Neural cell (in vitro differentiated cells): ENCODE data around the gene GPSM1. TPM values are rescaled to one million over a fixed set of nuclear protein-coding genes. Genes with fewer than 3 reads are reported as not detected.

Experiments used
- H2AFZ ChIP-seq: fragments of 200-600, 300-800 bp; sonication (generic), shearing (Covaris generic); 2 replicates; pipeline ENCODE4 v1.6.0; 2014; ENCODE audit warnings: low read depth, mild to moderate bottlenecking, antibody characterized with exemption, low read length, moderate library complexity
- H3F3A ChIP-seq: fragments of 200-600 bp; shearing (Covaris generic); 2 replicates; pipeline ENCODE4 v1.6.1; 2016; ENCODE audit warnings: mild to moderate bottlenecking, moderate library complexity, mixed read lengths, antibody characterized with exemption, low read length; ENCODE audit not compliant: insufficient read depth, poor library complexity, severe bottlenecking
- H3K27ac ChIP-seq: fragments of 200-600, 300-800 bp; sonication (generic), shearing (Covaris generic); 2 replicates; pipeline ENCODE4 v1.5.1; 2014; ENCODE audit warnings: mild to moderate bottlenecking, low read length, moderate library complexity
- H3K27me3 ChIP-seq: fragments of 300-800, 200-600 bp; sonication (generic), shearing (Covaris generic); 2 replicates; pipeline ENCODE4 v1.6.0; 2014; ENCODE audit warnings: mild to moderate bottlenecking, low read depth, low read length, moderate library complexity; ENCODE audit not compliant: insufficient read depth
- H3K36me3 ChIP-seq: fragments of 300-800, 200-600 bp; sonication (generic), shearing (Covaris generic); 2 replicates; pipeline ENCODE4 v1.5.1; 2014; ENCODE audit warnings: mild to moderate bottlenecking, antibody characterized with exemption, low read length, moderate library complexity; ENCODE audit not compliant: insufficient read depth
- H3K4me2 ChIP-seq: fragments of 300-800, 200-600 bp; sonication (generic), shearing (Covaris generic); 2 replicates; pipeline ENCODE4 v1.6.0; 2014; ENCODE audit warnings: mild to moderate bottlenecking, low read length
- H3K4me3 ChIP-seq: fragments of 300-800, 200-600 bp; sonication (generic), shearing (Covaris generic); 2 replicates; pipeline ENCODE4 v1.5.1; 2014; ENCODE audit warnings: mild to moderate bottlenecking, low read length, moderate library complexity
- H3K79me2 ChIP-seq: fragments of 200-600 bp; shearing (Covaris generic); replicated peaks from 2 replicates; pipeline ENCODE4 v1.6.0; 2014; ENCODE audit warnings: mild to moderate bottlenecking, low read length, moderate library complexity; ENCODE audit not compliant: insufficient read depth
- H3K9ac ChIP-seq: fragments of 300-800, 200-600 bp; sonication (generic), shearing (Covaris generic); 2 replicates; pipeline ENCODE4 v1.6.1; 2016; ENCODE audit warnings: mild to moderate bottlenecking, low read length, mixed read lengths
- H3K9me2 ChIP-seq: fragments of 200-600 bp; shearing (Covaris generic); 2 replicates; pipeline ENCODE4 v1.6.1; 2016; ENCODE audit warnings: mild to moderate bottlenecking, low read length, mixed read lengths; ENCODE audit not compliant: insufficient read depth
- H3K9me3 ChIP-seq: fragments of 200-600, 300-800 bp; sonication (generic), shearing (Covaris generic); 2 replicates; pipeline ENCODE4 v1.6.1; 2016; ENCODE audit warnings: mild to moderate bottlenecking, mixed run types, low read length, moderate library complexity, mixed read lengths
- H4K20me1 ChIP-seq: fragments of 200-600 bp; shearing (Covaris generic); 2 replicates; pipeline ENCODE4 v1.6.1; 2016; ENCODE audit warnings: mild to moderate bottlenecking, mixed run types; ENCODE audit not compliant: insufficient read depth
- EP300 ChIP-seq: fragments of 450-650 bp; conservative IDR thresholded peaks from 2 replicates; pipeline ENCODE4 v1.6.1; 2014; ENCODE audit warnings: antibody characterized with exemption, mild to moderate bottlenecking, moderate library complexity; ENCODE audit not compliant: poor library complexity, severe bottlenecking
- EZH2 ChIP-seq: fragments of 200-600, 300-800 bp; shearing (Covaris generic), sonication (generic); IDR thresholded peaks from 2 replicates; pipeline ENCODE4 v1.6.1; 2014; ENCODE audit warnings: antibody characterized with exemption, low read length, borderline replicate concordance, mild to moderate bottlenecking; ENCODE audit not compliant: insufficient read depth, poor library complexity, severe bottlenecking
- MXI1 ChIP-seq: fragments of 450-650 bp; conservative IDR thresholded peaks from 2 replicates; pipeline ENCODE4 v1.6.1; 2014; ENCODE audit warnings: antibody characterized with exemption, mild to moderate bottlenecking; ENCODE audit not compliant: poor library complexity, severe bottlenecking
- POLR2AphosphoS5 ChIP-seq: IDR thresholded peaks from 2 replicates; pipeline ENCODE4 v1.6.1; 2012
- RAD21 ChIP-seq: fragments of 450-650 bp; conservative IDR thresholded peaks from 2 replicates; pipeline ENCODE4 v1.6.1; 2014; ENCODE audit warnings: antibody characterized with exemption, mild to moderate bottlenecking, moderate library complexity
- SMC3 ChIP-seq: fragments of 450-650 bp; conservative IDR thresholded peaks from 2 replicates; pipeline ENCODE4 v1.6.1; 2014; ENCODE audit warnings: antibody characterized with exemption, mild to moderate bottlenecking, moderate library complexity; ENCODE audit not compliant: poor library complexity
- TAF1 ChIP-seq: IDR thresholded peaks from 2 replicates; pipeline ENCODE4 v1.6.1; 2012; ENCODE audit warnings: low read depth
- polyA minus RNA-seq: library from RNA; depleted of rRNA, polyadenylated mRNA; stranded (reverse); fragments of >200 nt; gene quantifications from 2 replicates; pipeline ENCODE4 v1.2.3, GENCODE V29; 2014
- polyA plus RNA-seq: library from polyadenylated mRNA; depleted of rRNA; stranded (reverse); fragments of >200 nt; gene quantifications from 2 replicates; pipeline ENCODE4 v1.2.3, GENCODE V29; 2014
- TF ChIP-seq, protein P1 (sequence below): fragments of 450-650 bp; IDR thresholded peaks from 2 replicates; pipeline ENCODE4 v1.5.1; 2014; ENCODE audit warnings: antibody characterized with exemption, mild to moderate bottlenecking, moderate library complexity; ENCODE audit not compliant: poor library complexity, severe bottlenecking
- TF ChIP-seq, protein P2 (sequence below): IDR thresholded peaks from 2 replicates; pipeline ENCODE4 v1.6.1; 2012; ENCODE audit warnings: borderline replicate concordance

GPSM1 gene, protein sequence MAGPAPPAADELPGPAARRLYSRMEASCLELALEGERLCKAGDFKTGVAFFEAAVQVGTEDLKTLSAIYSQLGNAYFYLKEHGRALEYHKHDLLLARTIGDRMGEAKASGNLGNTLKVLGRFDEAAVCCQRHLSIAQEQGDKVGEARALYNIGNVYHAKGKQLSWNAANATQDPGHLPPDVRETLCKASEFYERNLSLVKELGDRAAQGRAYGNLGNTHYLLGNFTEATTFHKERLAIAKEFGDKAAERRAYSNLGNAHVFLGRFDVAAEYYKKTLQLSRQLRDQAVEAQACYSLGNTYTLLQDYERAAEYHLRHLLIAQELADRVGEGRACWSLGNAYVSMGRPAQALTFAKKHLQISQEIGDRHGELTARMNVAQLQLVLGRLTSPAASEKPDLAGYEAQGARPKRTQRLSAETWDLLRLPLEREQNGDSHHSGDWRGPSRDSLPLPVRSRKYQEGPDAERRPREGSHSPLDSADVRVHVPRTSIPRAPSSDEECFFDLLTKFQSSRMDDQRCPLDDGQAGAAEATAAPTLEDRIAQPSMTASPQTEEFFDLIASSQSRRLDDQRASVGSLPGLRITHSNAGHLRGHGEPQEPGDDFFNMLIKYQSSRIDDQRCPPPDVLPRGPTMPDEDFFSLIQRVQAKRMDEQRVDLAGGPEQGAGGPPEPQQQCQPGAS
- polyA plus RNA-seq (117 and 148 TPM in 2 replicates), polyA minus RNA-seq (112 and 142 TPM in 2 replicates)

DNA sequence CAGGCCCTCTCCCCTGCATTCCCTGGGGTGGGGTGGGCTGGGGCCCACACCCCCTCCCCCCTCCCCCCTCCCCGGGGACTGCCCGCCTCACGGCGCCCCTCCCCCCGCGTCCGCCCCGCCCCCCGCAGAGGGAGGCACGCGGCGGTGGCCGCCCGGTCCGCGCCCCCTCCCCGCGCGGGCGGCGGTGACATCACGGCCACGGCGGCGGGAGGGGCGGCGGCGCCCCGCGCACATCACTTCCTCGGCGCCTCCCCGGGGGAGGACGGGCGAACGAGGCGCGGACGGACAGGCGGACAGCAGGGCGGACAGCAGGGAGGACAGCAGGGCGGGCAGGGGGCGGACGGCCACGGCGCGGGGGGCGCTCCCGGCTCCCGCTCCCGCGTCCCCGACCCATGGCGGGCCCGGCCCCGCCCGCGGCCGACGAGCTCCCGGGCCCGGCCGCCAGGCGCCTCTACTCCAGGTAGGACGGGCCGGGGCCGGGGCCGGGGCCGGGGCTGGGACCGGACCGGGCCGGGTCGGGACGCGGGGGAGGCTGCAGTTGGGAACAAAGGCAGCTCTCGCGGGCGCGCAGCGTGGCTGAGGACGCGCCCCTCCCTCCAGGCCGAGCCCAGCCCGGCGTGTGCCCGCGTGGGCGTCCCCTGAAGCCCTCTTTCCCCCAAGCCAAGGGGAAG lies at the start of gene GPSM1:
GPSM1 (plus strand) TSS at position 236 of the 671 bp plus-strand sequence; CDS start at position 393, 157 bp downstream.
- peak within 1 kb of the TSS; percentile 33 for H2AFZ ChIP-seq

DNA sequence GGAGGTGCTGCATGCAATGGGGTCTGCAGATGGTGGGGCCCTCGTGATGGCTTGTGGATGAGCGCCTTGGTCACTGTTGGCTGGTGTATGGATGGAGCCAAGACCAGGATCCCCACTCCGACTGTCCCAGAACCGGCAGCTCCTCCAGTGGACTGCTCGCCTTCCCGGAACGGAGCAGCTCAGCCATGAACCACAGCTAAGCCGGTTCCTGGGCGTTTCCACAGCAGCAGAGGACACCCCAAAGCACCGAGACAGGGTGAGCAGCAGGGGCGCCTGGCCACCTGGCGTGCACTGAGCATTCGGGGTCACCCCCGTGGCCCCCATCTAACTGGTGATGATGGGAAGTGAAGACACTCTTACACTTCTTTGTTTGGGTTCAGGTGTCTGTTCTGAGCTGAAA lies 49.6 kb upstream of the GPSM1 start:
- no peaks in the 10 kb centered on the region for H3K79me2 ChIP-seq
- no peak overlapping the region for H2AFZ ChIP-seq
- no peak overlapping the region for H3K4me2 ChIP-seq
- H3K9me2 ChIP-seq = no peaks in the 10 kb centered on the region
- no peaks in the 10 kb centered on the region for H3K27me3 ChIP-seq
- no peak overlapping the region for H3K27ac ChIP-seq
- H3K4me3 ChIP-seq = no peak overlapping the region
- H3K9ac ChIP-seq = no peak overlapping the region
- no peaks in the 10 kb centered on the region for H3K36me3 ChIP-seq
- H3F3A ChIP-seq = no peaks in the 10 kb centered on the region
- H4K20me1 ChIP-seq = no peaks in the 10 kb centered on the region
- H3K9me3 ChIP-seq = no peaks in the 10 kb centered on the region
- no peak for TF ChIP-seq TAF1
- no peak for TF ChIP-seq RAD21
- no peak for TF ChIP-seq MXI1
- TF ChIP-seq, protein P1, sequence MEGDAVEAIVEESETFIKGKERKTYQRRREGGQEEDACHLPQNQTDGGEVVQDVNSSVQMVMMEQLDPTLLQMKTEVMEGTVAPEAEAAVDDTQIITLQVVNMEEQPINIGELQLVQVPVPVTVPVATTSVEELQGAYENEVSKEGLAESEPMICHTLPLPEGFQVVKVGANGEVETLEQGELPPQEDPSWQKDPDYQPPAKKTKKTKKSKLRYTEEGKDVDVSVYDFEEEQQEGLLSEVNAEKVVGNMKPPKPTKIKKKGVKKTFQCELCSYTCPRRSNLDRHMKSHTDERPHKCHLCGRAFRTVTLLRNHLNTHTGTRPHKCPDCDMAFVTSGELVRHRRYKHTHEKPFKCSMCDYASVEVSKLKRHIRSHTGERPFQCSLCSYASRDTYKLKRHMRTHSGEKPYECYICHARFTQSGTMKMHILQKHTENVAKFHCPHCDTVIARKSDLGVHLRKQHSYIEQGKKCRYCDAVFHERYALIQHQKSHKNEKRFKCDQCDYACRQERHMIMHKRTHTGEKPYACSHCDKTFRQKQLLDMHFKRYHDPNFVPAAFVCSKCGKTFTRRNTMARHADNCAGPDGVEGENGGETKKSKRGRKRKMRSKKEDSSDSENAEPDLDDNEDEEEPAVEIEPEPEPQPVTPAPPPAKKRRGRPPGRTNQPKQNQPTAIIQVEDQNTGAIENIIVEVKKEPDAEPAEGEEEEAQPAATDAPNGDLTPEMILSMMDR = no peak
- TF ChIP-seq POLR2AphosphoS5 = no peak
- no peak for TF ChIP-seq EP300
- no peak for TF ChIP-seq SMC3
- TF ChIP-seq EZH2 = no peak

More for the DNA sequence above, at the start of gene GPSM1:
- TF ChIP-seq RAD21 (no peak), SMC3 (no peak), EP300 (peak; percentile 30), TAF1 (no peak), MXI1 (no peak), POLR2AphosphoS5 (peak; percentile 88), EZH2 (no peak)
- TF ChIP-seq, protein P1 = peak; percentile 8
- TF ChIP-seq, protein P2, sequence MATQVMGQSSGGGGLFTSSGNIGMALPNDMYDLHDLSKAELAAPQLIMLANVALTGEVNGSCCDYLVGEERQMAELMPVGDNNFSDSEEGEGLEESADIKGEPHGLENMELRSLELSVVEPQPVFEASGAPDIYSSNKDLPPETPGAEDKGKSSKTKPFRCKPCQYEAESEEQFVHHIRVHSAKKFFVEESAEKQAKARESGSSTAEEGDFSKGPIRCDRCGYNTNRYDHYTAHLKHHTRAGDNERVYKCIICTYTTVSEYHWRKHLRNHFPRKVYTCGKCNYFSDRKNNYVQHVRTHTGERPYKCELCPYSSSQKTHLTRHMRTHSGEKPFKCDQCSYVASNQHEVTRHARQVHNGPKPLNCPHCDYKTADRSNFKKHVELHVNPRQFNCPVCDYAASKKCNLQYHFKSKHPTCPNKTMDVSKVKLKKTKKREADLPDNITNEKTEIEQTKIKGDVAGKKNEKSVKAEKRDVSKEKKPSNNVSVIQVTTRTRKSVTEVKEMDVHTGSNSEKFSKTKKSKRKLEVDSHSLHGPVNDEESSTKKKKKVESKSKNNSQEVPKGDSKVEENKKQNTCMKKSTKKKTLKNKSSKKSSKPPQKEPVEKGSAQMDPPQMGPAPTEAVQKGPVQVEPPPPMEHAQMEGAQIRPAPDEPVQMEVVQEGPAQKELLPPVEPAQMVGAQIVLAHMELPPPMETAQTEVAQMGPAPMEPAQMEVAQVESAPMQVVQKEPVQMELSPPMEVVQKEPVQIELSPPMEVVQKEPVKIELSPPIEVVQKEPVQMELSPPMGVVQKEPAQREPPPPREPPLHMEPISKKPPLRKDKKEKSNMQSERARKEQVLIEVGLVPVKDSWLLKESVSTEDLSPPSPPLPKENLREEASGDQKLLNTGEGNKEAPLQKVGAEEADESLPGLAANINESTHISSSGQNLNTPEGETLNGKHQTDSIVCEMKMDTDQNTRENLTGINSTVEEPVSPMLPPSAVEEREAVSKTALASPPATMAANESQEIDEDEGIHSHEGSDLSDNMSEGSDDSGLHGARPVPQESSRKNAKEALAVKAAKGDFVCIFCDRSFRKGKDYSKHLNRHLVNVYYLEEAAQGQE = no peak
- H3K9me2 ChIP-seq = no peaks in the 10 kb centered on the region
- peak within 1 kb of the TSS; percentile 70 for H3K27ac ChIP-seq
- no peaks in the 10 kb centered on the region for H4K20me1 ChIP-seq
- H3K36me3 ChIP-seq = no peaks in the 10 kb centered on the region
- no peaks in the 10 kb centered on the region for H3F3A ChIP-seq
- H3K9me3 ChIP-seq = no peaks in the 10 kb centered on the region
- peak within 1 kb of the TSS; percentile 94 for H3K9ac ChIP-seq
- H3K4me2 ChIP-seq = peak within 1 kb of the TSS; percentile 74
- H3K27me3 ChIP-seq = no peaks in the 10 kb centered on the region
- H3K79me2 ChIP-seq = peaks cover 29% of the 10 kb centered on the region
- H3K4me3 ChIP-seq = peak within 1 kb of the TSS; percentile 96
